Peyer's patch (tissue), 4 donors: ENCODE data around the gene GPX5.

ENCODE experiments used
- POLR2A ChIP-seq, 2 donors: fragments of 450-650 bp; IDR thresholded peaks; one replicate each; pipeline ENCODE4 v1.5.1; 2017; ENCODE audit warnings: antibody characterized with exemption in 2 of 2, mild to moderate bottlenecking in 2 of 2, moderate library complexity in 2 of 2
- TF ChIP-seq, protein P1 (sequence below), 6 experiments: fragments of 450-650 bp in 4 of 6; fragments of 200-600 bp in 2 of 6; sonication (generic) in 1 of 6; IDR thresholded peaks; one replicate each; pipeline ENCODE4 v1.5.1; 2017 to 2019; ENCODE audit warnings: antibody characterized with exemption in 6 of 6, mild to moderate bottlenecking in 3 of 6, moderate library complexity in 1 of 6

- TF ChIP-seq, protein P1, sequence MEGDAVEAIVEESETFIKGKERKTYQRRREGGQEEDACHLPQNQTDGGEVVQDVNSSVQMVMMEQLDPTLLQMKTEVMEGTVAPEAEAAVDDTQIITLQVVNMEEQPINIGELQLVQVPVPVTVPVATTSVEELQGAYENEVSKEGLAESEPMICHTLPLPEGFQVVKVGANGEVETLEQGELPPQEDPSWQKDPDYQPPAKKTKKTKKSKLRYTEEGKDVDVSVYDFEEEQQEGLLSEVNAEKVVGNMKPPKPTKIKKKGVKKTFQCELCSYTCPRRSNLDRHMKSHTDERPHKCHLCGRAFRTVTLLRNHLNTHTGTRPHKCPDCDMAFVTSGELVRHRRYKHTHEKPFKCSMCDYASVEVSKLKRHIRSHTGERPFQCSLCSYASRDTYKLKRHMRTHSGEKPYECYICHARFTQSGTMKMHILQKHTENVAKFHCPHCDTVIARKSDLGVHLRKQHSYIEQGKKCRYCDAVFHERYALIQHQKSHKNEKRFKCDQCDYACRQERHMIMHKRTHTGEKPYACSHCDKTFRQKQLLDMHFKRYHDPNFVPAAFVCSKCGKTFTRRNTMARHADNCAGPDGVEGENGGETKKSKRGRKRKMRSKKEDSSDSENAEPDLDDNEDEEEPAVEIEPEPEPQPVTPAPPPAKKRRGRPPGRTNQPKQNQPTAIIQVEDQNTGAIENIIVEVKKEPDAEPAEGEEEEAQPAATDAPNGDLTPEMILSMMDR (IDR thresholded peaks at IDR 0.05) = no peak
- TF ChIP-seq POLR2A (IDR thresholded peaks at IDR 0.05) = no peak
Observed at GRCh38 chr6:28496099-28496779, 29.4 kb upstream of the GPX5 start.
